Activated T-cell treated with anti-CD3 and anti-CD28 coated beads for 24 hours (primary cell): ENCODE data around the gene DAD1.
"Not testable (repeated sequence)": the region's sequence is repeated elsewhere in the genome, so short reads cannot be mapped to it uniquely, and the experiment has no call there.

Source experiments
- DNase-seq: peaks from one replicate; pipeline ENCODE4 v3.0.0-alpha.2; 2020; ENCODE audit warnings: low read depth

DAD1 gene

GRCh38 chr14:22552001-22552826 is 36.8 kb downstream of the DAD1 start:
- DNase-seq = no peak

- no peak for DNase-seq
Measured at GRCh38 chr14:22551605-22551997, 37.4 kb downstream of the DAD1 start.

GRCh38 chr14:22549981-22550673 is 38.9 kb downstream of the DAD1 start:
- DNase-seq = peak; percentile 70

- no peak for DNase-seq
Measured at GRCh38 chr14:22549324-22549962, 39.6 kb downstream of the DAD1 start.

GRCh38 chr14:22547948-22548750 is 40.9 kb downstream of the DAD1 start:
- no peak for DNase-seq

- no peak for DNase-seq
Measured at GRCh38 chr14:22547313-22547947, 41.6 kb downstream of the DAD1 start.

- no peak for DNase-seq
Measured at GRCh38 chr14:22546722-22547071, 42.3 kb downstream of the DAD1 start.

GRCh38 chr14:22545842-22546721 is 42.9 kb downstream of the DAD1 start:
- DNase-seq = no peak

GRCh38 chr14:22544881-22545420 is 44.1 kb downstream of the DAD1 start:
- no peak for DNase-seq

- DNase-seq = no peak
Measured at GRCh38 chr14:22544406-22544805, 44.6 kb downstream of the DAD1 start.

- DNase-seq = not testable (repeated sequence)
Measured at GRCh38 chr14:22543570-22544357, 45.3 kb downstream of the DAD1 start.

- DNase-seq = no peak
Measured at GRCh38 chr14:22542360-22542759, 46.7 kb downstream of the DAD1 start.

GRCh38 chr14:22541721-22542120 is 47.3 kb downstream of the DAD1 start:
- DNase-seq = no peak

GRCh38 chr14:22540811-22541360 is 48.1 kb downstream of the DAD1 start:
- DNase-seq = no peak

GRCh38 chr14:22540293-22540692 is 48.7 kb downstream of the DAD1 start:
- no peak for DNase-seq

- no peak for DNase-seq
Measured at GRCh38 chr14:22539831-22540230, 49.2 kb downstream of the DAD1 start.

- DNase-seq = no peak
Measured at GRCh38 chr14:22538671-22539228, 50.3 kb downstream of the DAD1 start.

- no peak for DNase-seq
Measured at GRCh38 chr14:22537436-22538310, 51.4 kb downstream of the DAD1 start.
